Ramos (cell line): ENCODE measurements around the gene EPS15.
"Not testable (repeated sequence)": the region's sequence is repeated elsewhere in the genome, so short reads cannot be mapped to it uniquely, and the experiment has no call there.

ENCODE experiments used
- in situ Hi-C: fragments of 300-500 bp; cut with MboI; formaldehyde crosslinking; loops from one replicate; pipeline ENCODE4 v1.14.3; 2022; ENCODE audit warnings: low sequenced_read_pairs; ENCODE audit not compliant: unreplicated experiment

Gene EPS15

DNA sequence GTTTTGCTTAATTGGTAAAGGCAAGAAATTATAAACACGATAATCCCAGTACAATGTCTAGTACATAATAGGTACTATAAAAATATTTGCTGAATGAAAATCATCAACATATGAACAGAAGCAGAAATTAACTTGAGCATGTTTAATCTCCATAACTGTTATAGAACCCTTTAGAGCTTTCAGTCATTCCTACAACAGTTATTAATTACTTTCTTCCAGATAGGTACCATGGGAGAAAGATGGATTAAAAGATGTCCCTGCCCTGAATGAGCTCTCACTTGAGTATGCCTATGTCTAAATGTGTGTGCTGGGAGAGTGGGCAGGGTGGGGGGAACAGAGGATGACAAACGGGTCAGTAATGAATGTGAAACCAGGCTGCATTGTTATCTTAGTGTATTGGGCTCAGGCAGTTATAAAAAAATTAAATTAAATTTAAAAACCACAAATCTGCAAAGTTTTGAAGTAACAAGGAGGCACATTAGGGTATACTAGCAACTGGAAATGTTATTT lies 2.4 kb downstream of the EPS15 start:
- in situ Hi-C loops, result no loop called here

- in situ Hi-C loops, result no loop called here
Observed at GRCh38 chr1:51515982-51516648, 3.0 kb downstream of the EPS15 start.

GRCh38 chr1:51515312-51515960 lies 3.6 kb downstream of the EPS15 start:
- in situ Hi-C loops, result no loop called here

- in situ Hi-C loops, result no loop called here
Observed at GRCh38 chr1:51514733-51515132, 4.3 kb downstream of the EPS15 start.

DNA sequence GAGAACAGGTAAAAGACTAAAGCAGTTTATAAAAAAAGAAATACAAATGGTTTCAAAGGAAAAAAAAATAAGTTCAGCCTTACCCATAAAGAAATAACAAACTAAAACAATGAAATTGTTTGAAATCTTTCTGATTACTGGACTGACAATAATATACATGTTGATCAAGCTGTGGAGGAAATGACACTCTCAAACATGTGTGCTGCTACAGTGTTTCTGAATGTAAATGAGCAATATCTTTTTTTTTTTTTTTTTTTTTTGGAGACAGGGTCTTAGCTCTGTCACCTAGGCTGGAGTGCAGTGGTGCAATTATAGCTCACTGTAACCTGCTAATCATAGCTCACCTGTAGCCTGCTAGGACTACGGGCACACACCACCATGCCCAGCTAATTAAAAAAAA lies 6.5 kb downstream of the EPS15 start:
- in situ Hi-C loops, result no loop called here

- in situ Hi-C loops, result no loop called here
Observed at GRCh38 chr1:51512120-51512519, 6.9 kb downstream of the EPS15 start.

GRCh38 chr1:51509773-51510172 lies 9.3 kb downstream of the EPS15 start:
- in situ Hi-C loops, result no loop called here

- in situ Hi-C loops, result no loop called here
Observed at GRCh38 chr1:51506537-51506936, 12.5 kb downstream of the EPS15 start.

DNA sequence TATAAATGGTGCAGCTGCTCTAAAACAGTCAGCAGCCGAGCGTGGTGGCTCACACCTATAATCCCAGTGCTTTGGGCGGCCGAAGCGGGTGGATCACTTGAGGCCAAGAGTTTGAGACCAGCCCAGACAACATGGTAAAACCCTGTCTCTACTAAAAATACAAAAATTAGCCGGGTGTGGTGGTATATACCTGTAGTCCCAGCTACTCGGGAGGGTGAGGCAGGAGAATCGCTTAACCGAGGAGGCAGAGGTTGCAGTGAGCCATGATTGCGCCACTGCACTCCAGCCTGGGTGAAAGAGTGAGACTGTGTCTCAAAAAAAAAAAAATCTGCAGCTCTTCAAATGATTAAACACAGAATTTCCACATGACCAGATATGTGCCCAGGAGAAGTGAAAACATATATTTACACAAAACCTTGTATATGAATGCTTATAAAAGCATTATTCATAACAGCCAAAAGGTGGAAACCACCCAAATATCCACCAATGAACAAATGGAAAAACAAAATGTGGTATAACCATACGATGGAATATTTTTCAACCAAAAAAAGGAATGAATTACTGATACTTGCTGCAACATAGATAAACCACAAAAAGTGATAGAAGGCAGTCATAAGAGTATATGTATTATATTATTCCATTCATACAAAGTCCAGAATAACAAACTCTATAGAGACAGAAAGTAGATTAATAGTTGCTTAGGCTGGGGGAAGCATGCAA lies 14.1 kb downstream of the EPS15 start:
- in situ Hi-C loops, result no loop called here

- in situ Hi-C loops, result not testable (repeated sequence)
Observed at GRCh38 chr1:51501218-51501630, 17.8 kb downstream of the EPS15 start.

- in situ Hi-C loops, result no loop called here
Observed at GRCh38 chr1:51499694-51500093, 19.4 kb downstream of the EPS15 start.

GRCh38 chr1:51498924-51499323 lies 20.1 kb downstream of the EPS15 start:
- in situ Hi-C loops, result no loop called here

- in situ Hi-C loops, result no loop called here
Observed at GRCh38 chr1:51497340-51497739, 21.7 kb downstream of the EPS15 start.

GRCh38 chr1:51494138-51494830 lies 24.8 kb downstream of the EPS15 start:
- in situ Hi-C loops, result no loop called here

GRCh38 chr1:51491166-51491981 lies 27.7 kb downstream of the EPS15 start:
- in situ Hi-C loops, result no loop called here

GRCh38 chr1:51489472-51489871 lies 29.6 kb downstream of the EPS15 start:
- in situ Hi-C loops, result no loop called here

GRCh38 chr1:51488372-51489050 lies 30.6 kb downstream of the EPS15 start:
- in situ Hi-C loops, result no loop called here

DNA sequence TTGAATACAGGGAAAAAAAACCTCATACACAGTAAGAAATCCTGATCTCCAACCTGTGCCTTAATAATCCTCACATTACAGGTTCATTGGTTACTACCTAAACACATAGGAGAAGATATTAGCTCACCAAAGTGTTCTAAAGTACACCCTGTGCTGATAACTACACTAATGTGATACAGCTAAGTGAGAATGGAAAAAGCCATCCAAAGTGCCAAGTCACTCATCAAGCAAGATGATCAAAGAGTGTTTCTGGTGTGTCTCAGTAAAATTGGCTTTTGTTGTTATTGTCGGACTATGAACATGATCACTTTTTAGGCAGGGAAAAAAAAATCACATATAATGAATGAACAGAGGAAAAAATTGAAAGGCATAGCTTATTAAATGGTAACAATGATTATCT lies 31.4 kb downstream of the EPS15 start:
- in situ Hi-C loops, result no loop called here

DNA sequence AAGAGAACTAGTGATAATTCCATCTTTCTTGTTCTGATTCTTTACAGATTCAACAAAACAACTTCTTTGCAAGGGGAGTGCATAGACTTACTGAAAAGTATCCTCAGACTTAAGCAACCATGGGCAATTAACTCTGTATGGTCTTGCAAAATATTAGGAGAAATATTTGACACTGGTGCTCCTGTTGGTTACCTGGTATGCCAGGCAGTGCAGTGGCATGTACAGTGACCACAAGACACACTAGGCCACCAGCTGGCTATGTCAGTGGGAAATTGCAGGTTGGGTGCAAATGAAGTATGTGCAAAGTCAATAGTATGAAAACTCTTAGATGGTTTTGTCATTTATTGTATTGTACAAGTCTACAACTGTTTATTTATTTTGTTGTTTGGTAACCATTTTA lies 34.5 kb downstream of the EPS15 start:
- in situ Hi-C loops, result no loop called here
